GM12891 (cell line): ENCODE data around the gene FGF18.

Source experiments
- PAX5 ChIP-seq: IDR thresholded peaks from 2 replicates; pipeline ENCODE4 v1.6.1; 2011; ENCODE audit warnings: low read length, moderate library complexity, mild to moderate bottlenecking; ENCODE audit not compliant: insufficient read depth, severe bottlenecking
- POLR2A ChIP-seq: IDR thresholded peaks from 2 replicates; pipeline ENCODE4 v1.6.1; 2011; ENCODE audit warnings: low read depth, low read length, control low read depth
- POLR2AphosphoS5 ChIP-seq: IDR thresholded peaks from 2 replicates; pipeline ENCODE4 v1.6.1; 2011; ENCODE audit warnings: low read depth, low read length, control low read depth
- POU2F2 ChIP-seq: IDR thresholded peaks from 2 replicates; pipeline ENCODE4 v1.6.1; 2011; ENCODE audit warnings: low read depth, mild to moderate bottlenecking, control low read depth, low read length, moderate library complexity
- SPI1 ChIP-seq: IDR thresholded peaks from 2 replicates; pipeline ENCODE4 v1.6.1; 2011; ENCODE audit warnings: low read depth, low read length, control low read depth

DNA sequence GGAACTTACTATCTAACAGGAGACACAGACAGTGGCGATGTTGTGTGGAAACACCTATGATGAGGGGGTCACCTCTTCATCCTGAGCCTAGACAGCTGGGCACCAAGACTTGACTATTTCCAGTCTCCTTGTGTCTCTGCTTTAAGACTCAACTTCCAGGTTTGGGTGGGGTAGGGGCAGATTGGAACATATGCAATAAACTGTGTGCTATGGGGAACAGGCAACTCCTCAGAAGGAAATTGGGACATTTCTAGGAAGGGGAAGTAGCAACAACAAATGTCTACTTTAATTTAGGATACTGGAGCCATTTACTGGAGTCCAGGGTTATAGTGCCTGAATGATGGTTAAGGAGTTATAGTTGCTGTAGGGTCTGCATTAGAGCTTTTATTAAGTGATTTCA is 57.3 kb downstream of the FGF18 start:
- TF ChIP-seq POLR2AphosphoS5 (no peak), SPI1 (no peak), POLR2A (no peak), PAX5 (no peak), POU2F2 (no peak)
